IPS DF 6.9 (cell line): ENCODE measurements around the gene PBRM1.

Experiments
- DNase-seq: peaks from one replicate; pipeline ENCODE4 v3.0.0-alpha.2; 2013; ENCODE audit warnings: low read depth, low spot score
- H3K27ac ChIP-seq: one replicate; pipeline ENCODE4 v1.5.1; 2013; ENCODE audit warnings: low read length, control low read depth
- H3K27me3 ChIP-seq: 2 replicates; pipeline ENCODE4 v1.6.1; 2013; ENCODE audit warnings: mild to moderate bottlenecking, low read length; ENCODE audit not compliant: control insufficient read depth, insufficient read depth
- H3K36me3 ChIP-seq: 2 replicates; pipeline ENCODE4 v1.6.1; 2013; ENCODE audit warnings: low read length; ENCODE audit not compliant: control insufficient read depth, insufficient read depth
- H3K4me1 ChIP-seq: 2 replicates; pipeline ENCODE4 v1.6.1; 2013; ENCODE audit warnings: low read length; ENCODE audit not compliant: control insufficient read depth, insufficient read depth
- H3K4me3 ChIP-seq: 2 replicates; pipeline ENCODE4 v1.5.1; 2013; ENCODE audit warnings: mild to moderate bottlenecking, low read length
- H3K9me3 ChIP-seq: 2 replicates; pipeline ENCODE4 v1.6.1; 2013; ENCODE audit warnings: low read length, inconsistent platforms; ENCODE audit not compliant: control insufficient read depth, insufficient read depth
- WGBS: extraction: QIAGEN DNeasy Blood & Tissue Kit; methylation state at CpG from one replicate; pipeline ENCODE4 v1.1.7; 2013; ENCODE audit warnings: mixed read lengths, missing lambda C conversion rate; ENCODE audit not compliant: insufficient read length, insufficient coverage; 5-methylcytosine and 5-hydroxymethylcytosine counted together

The PBRM1 gene

DNA sequence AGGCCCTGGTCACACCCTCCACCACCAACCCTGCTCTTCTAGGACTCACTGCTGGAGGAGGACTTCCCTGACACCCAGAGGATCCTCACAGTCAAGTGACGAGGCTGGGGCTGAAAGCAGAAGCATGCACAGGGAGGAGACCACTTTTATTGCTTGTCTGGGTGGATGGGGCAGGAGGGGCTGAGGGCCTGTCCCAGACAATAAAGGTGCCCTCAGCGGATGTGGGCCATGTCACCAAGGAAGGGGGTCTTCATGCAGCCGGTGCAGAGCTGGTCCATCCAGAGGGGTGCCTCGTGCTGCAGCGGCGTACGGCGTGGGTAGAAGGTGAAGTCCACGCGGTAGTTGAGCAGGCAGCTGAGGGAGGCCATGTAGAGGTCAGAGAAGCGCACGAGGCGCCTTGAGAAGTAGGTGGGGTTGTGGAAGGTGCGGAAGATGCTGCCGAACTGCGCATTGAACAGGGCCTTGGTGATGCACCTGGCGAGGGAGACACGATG lies 161.4 kb downstream of the PBRM1 start:
- WGBS, result no CpG with 5 or more reads among the region's 18 CpGs
- Histone ChIP-seq H3K27me3 (no peaks in the 10 kb centered on the region), H3K9me3 (no peaks in the 10 kb centered on the region), H3K4me3 (no peak overlapping the region), H3K27ac (no peak overlapping the region), H3K36me3 (peaks cover 48% of the 10 kb centered on the region), H3K4me1 (no peaks in the 10 kb centered on the region)
- DNase-seq, result no peak

DNA sequence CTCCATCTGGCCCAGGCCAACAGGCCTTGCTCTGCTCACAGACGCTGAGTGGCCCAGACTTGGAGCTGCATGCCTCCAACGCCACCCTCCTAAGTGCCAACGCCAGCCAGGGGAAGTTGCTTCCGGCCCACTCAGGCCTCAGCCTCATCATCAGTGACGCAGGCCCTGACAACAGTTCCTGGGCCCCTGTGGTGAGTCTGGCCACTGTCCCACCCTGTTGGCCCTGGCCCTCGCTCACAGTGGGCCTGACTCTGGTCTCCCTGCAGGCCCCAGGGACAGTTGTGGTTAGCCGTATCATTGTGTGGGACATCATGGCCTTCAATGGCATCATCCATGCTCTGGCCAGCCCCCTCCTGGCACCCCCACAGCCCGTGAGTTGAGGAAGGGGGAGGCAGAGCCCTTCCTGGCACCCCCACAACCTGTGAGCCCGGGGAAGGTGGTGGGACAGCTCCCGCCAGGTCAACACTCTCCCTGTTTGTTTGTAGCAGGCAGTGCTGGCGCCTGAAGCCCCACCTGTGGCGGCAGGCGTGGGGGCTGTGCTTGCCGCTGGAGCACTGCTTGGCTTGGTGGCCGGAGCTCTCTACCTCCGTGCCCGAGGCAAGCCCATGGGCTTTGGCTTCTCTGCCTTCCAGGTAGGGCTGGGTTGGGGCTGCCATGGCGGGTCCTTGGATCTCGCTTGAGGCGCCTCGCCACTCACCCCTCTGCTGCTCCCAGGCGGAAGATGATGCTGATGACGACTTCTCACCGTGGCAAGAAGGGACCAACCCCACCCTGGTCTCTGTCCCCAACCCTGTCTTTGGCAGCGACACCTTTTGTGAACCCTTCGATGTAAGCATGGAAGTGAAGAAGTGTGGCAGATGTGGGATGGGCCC lies 162.1 kb downstream of the PBRM1 start:
- Histone ChIP-seq H3K4me3 (no peak overlapping the region), H3K27me3 (no peaks in the 10 kb centered on the region), H3K9me3 (no peaks in the 10 kb centered on the region), H3K27ac (no peak overlapping the region), H3K4me1 (peaks cover 2% of the 10 kb centered on the region; the same call in 1 of the 2 replicates), H3K36me3 (peaks cover 41% of the 10 kb centered on the region)
- DNase-seq, result no peak
- no CpG with 5 or more reads among the region's 26 CpGs for WGBS

DNA sequence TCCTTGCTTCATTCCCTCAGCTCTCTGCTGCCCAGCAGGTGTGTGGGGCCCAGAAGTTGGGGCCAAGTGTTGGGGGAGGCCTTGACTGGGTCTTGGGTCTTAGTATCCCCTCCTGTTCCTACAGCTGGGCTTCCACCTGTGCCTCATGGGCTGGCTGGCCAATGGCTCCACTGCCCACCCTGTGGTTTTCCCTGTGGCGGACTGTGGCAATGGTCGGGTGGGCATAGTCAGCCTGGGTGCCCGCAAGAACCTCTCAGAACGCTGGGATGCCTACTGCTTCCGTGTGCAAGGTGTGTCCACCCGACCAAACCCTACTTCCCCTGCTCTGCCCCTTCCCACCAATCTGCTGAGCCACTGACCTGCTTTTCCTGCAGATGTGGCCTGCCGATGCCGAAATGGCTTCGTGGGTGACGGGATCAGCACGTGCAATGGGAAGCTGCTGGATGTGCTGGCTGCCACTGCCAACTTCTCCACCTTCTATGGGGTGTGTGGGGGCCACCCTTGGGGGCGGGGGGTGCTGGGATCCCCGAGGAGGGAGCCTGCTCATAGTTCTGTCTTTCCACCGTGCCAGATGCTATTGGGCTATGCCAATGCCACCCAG lies 163.0 kb downstream of the PBRM1 start:
- Histone ChIP-seq H3K36me3 (peaks cover 33% of the 10 kb centered on the region), H3K9me3 (no peaks in the 10 kb centered on the region), H3K27ac (no peak overlapping the region), H3K4me3 (no peak overlapping the region), H3K4me1 (peaks cover 4% of the 10 kb centered on the region; the same call in 1 of the 2 replicates), H3K27me3 (no peaks in the 10 kb centered on the region)
- WGBS, result no CpG with 5 or more reads among the region's 14 CpGs
- DNase-seq, result no peak

DNA sequence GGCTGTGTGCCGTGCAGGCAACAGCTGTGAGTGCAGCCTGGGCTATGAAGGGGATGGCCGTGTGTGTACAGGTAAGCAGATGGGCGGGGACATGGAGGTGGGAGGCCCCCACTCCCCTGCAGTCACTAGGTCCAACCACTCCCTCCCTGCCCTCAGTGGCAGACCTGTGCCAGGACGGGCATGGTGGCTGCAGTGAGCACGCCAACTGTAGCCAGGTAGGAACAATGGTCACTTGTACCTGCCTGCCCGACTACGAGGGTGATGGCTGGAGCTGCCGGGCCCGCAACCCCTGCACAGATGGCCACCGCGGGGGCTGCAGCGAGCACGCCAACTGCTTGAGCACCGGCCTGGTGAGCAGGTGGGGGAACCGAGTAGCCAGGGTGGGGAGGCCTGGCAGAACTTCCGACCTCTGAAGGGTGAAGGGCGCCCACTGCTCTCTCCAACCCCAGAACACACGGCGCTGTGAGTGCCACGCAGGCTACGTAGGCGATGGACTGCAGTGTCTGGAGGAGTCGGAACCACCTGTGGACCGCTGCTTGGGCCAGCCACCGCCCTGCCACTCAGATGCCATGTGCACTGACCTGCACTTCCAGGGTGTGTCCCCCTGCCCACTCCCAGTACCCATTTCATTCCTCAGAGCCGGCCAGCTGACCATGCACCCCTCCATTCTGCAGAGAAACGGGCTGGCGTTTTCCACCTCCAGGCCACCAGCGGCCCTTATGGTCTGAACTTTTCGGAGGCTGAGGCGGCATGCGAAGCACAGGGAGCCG lies 163.6 kb downstream of the PBRM1 start:
- Histone ChIP-seq H3K4me1 (peaks cover 4% of the 10 kb centered on the region; the same call in 1 of the 2 replicates), H3K27me3 (no peaks in the 10 kb centered on the region), H3K36me3 (peaks cover 26% of the 10 kb centered on the region), H3K9me3 (no peaks in the 10 kb centered on the region), H3K27ac (no peak overlapping the region), H3K4me3 (no peak overlapping the region)
- no CpG with 5 or more reads among the region's 33 CpGs for WGBS
- DNase-seq, result no peak

DNA sequence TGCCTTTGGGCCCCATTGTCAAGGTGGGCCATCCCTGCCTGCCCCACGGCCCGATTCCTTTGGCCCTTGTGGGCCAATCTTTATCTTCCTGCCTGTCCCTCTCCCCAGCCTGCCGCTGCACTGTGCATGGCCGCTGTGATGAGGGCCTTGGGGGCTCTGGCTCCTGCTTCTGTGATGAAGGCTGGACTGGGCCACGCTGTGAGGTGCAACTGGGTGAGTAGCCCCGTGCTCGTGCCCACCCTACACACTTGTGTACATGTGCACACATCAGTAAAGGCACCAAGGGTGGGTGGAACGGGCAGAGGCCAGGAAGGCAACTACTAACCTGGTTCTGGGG lies 164.3 kb downstream of the PBRM1 start:
- H3K4me1 ChIP-seq, result peaks cover 4% of the 10 kb centered on the region; the same call in 1 of the 2 replicates
- peaks cover 22% of the 10 kb centered on the region for H3K36me3 ChIP-seq
- no peak for DNase-seq
- H3K27ac ChIP-seq, result no peak overlapping the region
- H3K9me3 ChIP-seq, result no peaks in the 10 kb centered on the region
- no CpG with 5 or more reads among the region's 8 CpGs for WGBS
- no peak overlapping the region for H3K4me3 ChIP-seq
- no peaks in the 10 kb centered on the region for H3K27me3 ChIP-seq

DNA sequence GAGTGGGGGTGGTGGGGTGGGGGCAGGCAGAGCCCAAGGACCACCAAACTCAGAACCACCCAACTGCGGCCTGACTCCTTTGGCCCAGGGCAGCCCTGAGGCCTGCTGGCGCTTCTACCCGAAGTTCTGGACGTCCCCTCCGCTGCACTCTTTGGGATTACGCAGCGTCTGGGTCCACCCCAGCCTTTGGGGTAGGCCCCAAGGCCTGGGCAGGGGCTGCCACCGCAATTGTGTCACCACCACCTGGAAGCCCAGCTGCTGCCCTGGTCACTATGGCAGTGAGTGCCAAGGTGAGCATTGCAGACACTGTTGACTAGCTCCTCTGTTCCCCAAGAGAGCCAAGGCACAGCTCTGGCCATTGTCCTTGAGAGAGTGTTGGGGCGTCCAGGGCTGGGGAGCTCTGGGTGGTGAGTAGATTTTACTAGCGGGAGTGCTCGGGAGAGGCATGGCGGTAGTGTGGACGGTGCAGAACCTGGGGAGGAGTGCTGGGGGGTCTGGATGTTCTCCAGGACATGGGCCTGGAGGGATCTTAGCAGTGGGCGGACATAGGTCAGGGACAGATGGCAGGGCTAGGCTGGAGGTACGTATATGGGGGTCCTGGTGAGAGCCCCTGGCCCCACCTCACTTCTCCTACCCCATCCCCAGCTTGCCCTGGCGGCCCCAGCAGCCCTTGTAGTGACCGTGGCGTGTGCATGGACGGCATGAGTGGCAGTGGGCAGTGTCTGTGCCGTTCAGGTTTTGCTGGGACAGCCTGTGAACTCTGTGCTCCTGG lies 164.8 kb downstream of the PBRM1 start:
- peaks cover 4% of the 10 kb centered on the region; the same call in 1 of the 2 replicates for H3K4me1 ChIP-seq
- WGBS, result no CpG with 5 or more reads among the region's 20 CpGs

DNA sequence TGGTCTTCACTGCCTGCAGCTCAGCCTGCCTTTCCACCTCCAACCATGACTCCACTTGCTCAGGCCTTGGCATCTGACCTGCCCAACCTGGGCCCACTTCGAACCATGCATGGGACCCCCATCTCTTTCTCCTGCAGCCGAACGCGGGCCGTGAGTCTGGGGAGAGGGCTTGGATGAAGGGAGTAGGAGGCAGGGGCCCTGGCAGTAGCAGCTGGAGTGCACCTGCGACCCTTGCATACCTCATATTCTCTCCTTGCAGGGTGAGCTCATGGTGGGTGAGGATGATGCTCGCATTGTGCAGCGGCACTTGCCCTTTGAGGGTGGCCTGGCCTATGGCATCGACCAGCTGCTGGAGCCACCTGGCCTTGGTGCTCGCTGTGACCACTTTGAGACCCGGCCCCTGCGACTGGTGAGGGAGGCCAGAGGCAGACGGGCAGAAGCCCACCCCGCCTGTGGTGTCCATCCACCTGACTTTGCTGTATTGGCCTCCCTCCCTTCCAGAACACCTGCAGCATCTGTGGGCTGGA lies 165.5 kb downstream of the PBRM1 start:
- Histone ChIP-seq H3K36me3 (peaks cover 11% of the 10 kb centered on the region), H3K9me3 (no peaks in the 10 kb centered on the region), H3K4me3 (no peak overlapping the region), H3K4me1 (peaks cover 4% of the 10 kb centered on the region; the same call in 1 of the 2 replicates), H3K27ac (no peak overlapping the region), H3K27me3 (no peaks in the 10 kb centered on the region)
- DNase-seq, result no peak
- no CpG with 5 or more reads among the region's 14 CpGs for WGBS

More for the DNA sequence above, 164.8 kb downstream of the PBRM1 start:
- no peak overlapping the region for H3K4me3 ChIP-seq
- H3K36me3 ChIP-seq, result peaks cover 18% of the 10 kb centered on the region
- H3K27ac ChIP-seq, result no peak overlapping the region
- no peaks in the 10 kb centered on the region for H3K27me3 ChIP-seq
- DNase-seq, result no peak
- no peaks in the 10 kb centered on the region for H3K9me3 ChIP-seq

DNA sequence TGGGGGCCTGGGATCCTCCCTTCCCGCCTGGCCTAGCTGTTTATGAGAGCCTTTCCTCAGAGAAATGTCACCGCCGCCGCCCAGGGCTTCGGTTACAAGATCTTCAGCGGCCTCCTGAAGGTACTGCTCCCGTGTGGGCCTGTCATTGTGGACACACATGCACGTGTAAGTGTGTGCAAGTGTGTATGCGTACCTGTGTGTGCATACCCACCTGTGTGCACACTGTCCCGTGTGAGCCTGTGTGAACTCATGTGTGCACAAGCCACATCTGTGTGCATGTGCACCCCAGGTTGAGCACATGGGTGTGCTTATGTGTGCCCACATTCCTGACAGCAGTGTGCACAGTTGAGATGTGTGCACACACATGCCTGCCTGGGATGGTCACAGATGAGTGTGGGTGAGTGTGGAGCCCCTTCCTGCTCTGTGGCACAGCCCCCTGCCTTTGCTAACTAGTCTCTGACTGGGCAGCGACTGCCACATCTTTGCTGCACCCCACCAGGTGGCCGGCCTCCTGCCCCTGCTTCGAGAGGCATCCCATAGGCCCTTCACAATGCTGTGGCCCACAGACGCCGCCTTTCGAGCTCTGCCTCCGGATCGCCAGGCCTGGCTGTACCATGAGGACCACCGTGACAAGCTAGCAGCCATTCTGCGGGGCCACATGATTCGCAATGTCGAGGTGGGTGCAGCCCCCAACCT lies 166.1 kb downstream of the PBRM1 start:
- Histone ChIP-seq H3K27ac (no peak overlapping the region), H3K27me3 (no peaks in the 10 kb centered on the region), H3K36me3 (peaks cover 7% of the 10 kb centered on the region), H3K9me3 (no peaks in the 10 kb centered on the region), H3K4me3 (no peak overlapping the region; the same call in 1 of the 2 replicates), H3K4me1 (peaks cover 4% of the 10 kb centered on the region; the same call in 1 of the 2 replicates)
- no CpG with 5 or more reads among the region's 22 CpGs for WGBS
- DNase-seq, result no peak

DNA sequence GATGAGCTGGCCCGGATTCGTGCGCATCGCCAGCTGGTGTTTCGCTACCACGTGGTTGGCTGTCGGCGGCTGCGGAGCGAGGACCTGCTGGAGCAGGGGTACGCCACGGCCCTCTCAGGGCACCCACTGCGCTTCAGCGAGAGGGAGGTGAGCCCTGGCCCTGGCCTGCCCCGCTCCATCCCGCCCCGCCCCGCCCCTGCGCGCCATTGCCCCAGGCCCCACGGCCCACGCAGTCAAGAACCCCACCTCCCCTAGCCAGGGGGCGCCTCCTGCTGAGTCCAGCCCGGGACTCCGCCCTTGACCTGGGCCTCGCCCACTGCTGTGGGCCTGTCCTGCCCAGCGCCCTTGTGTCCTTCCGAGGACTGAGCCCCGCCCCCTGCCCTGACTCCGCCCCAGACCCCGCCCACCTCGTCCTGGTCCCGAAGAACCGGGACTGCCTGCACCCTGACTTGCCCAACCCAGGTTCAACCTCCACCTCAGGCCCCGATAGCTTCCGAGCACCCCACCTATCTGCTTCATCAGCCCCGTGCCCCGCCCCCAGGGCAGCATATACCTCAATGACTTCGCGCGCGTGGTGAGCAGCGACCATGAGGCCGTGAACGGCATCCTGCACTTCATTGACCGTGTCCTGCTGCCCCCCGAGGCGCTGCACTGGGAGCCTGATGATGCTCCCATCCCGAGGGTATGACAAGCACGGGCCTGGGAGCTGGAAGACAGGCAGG lies 166.8 kb downstream of the PBRM1 start:
- H3K27ac ChIP-seq, result no peak overlapping the region
- H3K9me3 ChIP-seq, result no peaks in the 10 kb centered on the region
- WGBS, result no CpG with 5 or more reads among the region's 50 CpGs
- no peaks in the 10 kb centered on the region; the same call in 1 of the 2 replicates for H3K36me3 ChIP-seq
- DNase-seq, result no peak
- peaks cover 4% of the 10 kb centered on the region; the same call in 1 of the 2 replicates for H3K4me1 ChIP-seq
- H3K27me3 ChIP-seq, result no peaks in the 10 kb centered on the region
- H3K4me3 ChIP-seq, result peak overlapping the region; percentile 56; the same call in 1 of the 2 replicates
